IMR-90 (cell line): ENCODE results near the gene MAZ.

Experiments
- BHLHE40 ChIP-seq: fragments of 150-350 bp; IDR thresholded peaks from 2 replicates; pipeline ENCODE4 v1.6.1; 2016; ENCODE audit warnings: mild to moderate bottlenecking, low read depth, low read length
- CTCF ChIP-seq: conservative IDR thresholded peaks from 2 replicates; pipeline ENCODE4 v1.5.1; 2012; ENCODE audit warnings: mild to moderate bottlenecking, low read depth, low read length, improper control_type of control experiment
- FOS ChIP-seq: fragments of 150-350 bp; IDR thresholded peaks from 2 replicates; pipeline ENCODE4 v1.6.1; 2016; ENCODE audit warnings: low read depth, low read length
- MAFK ChIP-seq: IDR thresholded peaks from 2 replicates; pipeline ENCODE4 v1.6.1; 2012; ENCODE audit warnings: low read depth, low read length, improper control_type of control experiment
- MXI1 ChIP-seq: IDR thresholded peaks from 2 replicates; pipeline ENCODE4 v1.6.1; 2012; ENCODE audit warnings: low read depth, mild to moderate bottlenecking, low read length, moderate library complexity, borderline replicate concordance
- NFE2L2 ChIP-seq: fragments of 150-350 bp; IDR thresholded peaks from 2 replicates; pipeline ENCODE4 v1.6.1; 2016; ENCODE audit warnings: low read depth, mild to moderate bottlenecking, low read length
- POLR2A ChIP-seq: IDR thresholded peaks from 2 replicates; pipeline ENCODE4 v1.6.1; 2012; ENCODE audit warnings: mild to moderate bottlenecking, low read depth, low read length
- RAD21 ChIP-seq: IDR thresholded peaks from 2 replicates; pipeline ENCODE4 v1.6.1; 2012; ENCODE audit warnings: low read length, improper control_type of control experiment
- RFX5 ChIP-seq: IDR thresholded peaks from 2 replicates; pipeline ENCODE4 v1.8.0; 2012; ENCODE audit warnings: low read depth, mild to moderate bottlenecking, low read length, moderate library complexity
- SMC3 ChIP-seq: fragments of 150-350 bp; IDR thresholded peaks from 2 replicates; pipeline ENCODE4 v1.6.1; 2016; ENCODE audit warnings: low read depth, mild to moderate bottlenecking, antibody characterized with exemption, low read length, moderate library complexity

DNA sequence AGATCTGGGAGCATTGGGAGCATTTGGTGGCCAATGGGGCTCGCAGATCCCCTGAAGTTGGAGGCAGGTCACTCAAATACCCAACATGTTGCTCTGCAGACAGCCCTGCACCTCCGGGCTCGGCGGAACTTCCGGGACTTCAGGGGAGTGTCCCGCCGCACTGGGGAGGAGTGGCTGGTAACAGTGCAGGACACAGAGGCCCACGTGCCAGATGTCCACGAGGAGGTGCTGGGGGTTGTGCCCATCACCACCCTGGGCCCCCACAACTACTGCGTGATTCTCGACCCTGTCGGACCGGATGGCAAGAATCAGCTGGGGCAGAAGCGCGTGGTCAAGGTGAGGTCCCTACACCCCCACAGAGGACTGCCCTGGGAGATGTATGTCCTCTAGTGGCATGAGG is 30.3 kb downstream of the MAZ start:
- no peak for TF ChIP-seq POLR2A
- TF ChIP-seq CTCF, result no peak
- TF ChIP-seq SMC3, result no peak
- TF ChIP-seq NFE2L2, result no peak
- TF ChIP-seq MAFK, result no peak
- no peak for TF ChIP-seq MXI1
- no peak for TF ChIP-seq FOS
- TF ChIP-seq RAD21, result no peak
- no peak for TF ChIP-seq RFX5
- no peak for TF ChIP-seq BHLHE40
